OCI-LY1 (cell line): Measurements from ENCODE around the gene TSNAXIP1.

ENCODE experiments used
- H2AFZ ChIP-seq: fragments of 200-600 bp; sonication (generic), shearing (Covaris generic); 2 replicates; pipeline ENCODE4 v1.6.0; 2014; ENCODE audit warnings: antibody characterized with exemption, mild to moderate bottlenecking, low read length
- H3F3A ChIP-seq: fragments of 200-600 bp; sonication (generic), shearing (Covaris generic); 2 replicates; pipeline ENCODE4 v1.6.0; 2014; ENCODE audit warnings: mild to moderate bottlenecking, antibody characterized with exemption, low read length, moderate library complexity; ENCODE audit not compliant: insufficient read depth
- H3K27ac ChIP-seq: fragments of 200-600 bp; sonication (generic); 2 replicates; pipeline ENCODE4 v1.5.1; 2014; ENCODE audit warnings: low read length, mixed run types, mild to moderate bottlenecking, low read depth; ENCODE audit not compliant: poor library complexity, severe bottlenecking
- H3K27me3 ChIP-seq: fragments of 200-600 bp; sonication (generic); 2 replicates; pipeline ENCODE4 v1.6.0; 2014; ENCODE audit warnings: antibody characterized with exemption, mild to moderate bottlenecking, low read length, moderate library complexity; ENCODE audit not compliant: insufficient read depth
- H3K36me3 ChIP-seq: fragments of 200-600 bp; sonication (generic); 2 replicates; pipeline ENCODE4 v1.6.1; 2014; ENCODE audit warnings: mild to moderate bottlenecking, antibody characterized with exemption, low read length, moderate library complexity, mixed read lengths; ENCODE audit not compliant: insufficient read depth
- H3K4me1 ChIP-seq: fragments of 200-600 bp; sonication (generic); 2 replicates; pipeline ENCODE4 v1.5.1; 2014; ENCODE audit warnings: mild to moderate bottlenecking, low read length, moderate library complexity; ENCODE audit not compliant: insufficient read depth, severe bottlenecking
- H3K4me2 ChIP-seq: fragments of 200-600 bp; sonication (generic), shearing (Covaris generic); 2 replicates; pipeline ENCODE4 v1.6.1; 2014; ENCODE audit warnings: low read length
- H3K4me3 ChIP-seq: fragments of 200-600 bp; sonication (generic); 2 replicates; pipeline ENCODE4 v1.5.1; 2014; ENCODE audit warnings: low read length, low read depth, mild to moderate bottlenecking, mixed read lengths; ENCODE audit not compliant: poor library complexity, severe bottlenecking
- H3K79me2 ChIP-seq: fragments of 200-600 bp; shearing (Covaris generic); 2 replicates; pipeline ENCODE4 v1.6.1; 2016; ENCODE audit warnings: mixed run types, low read length, mixed read lengths; ENCODE audit not compliant: insufficient read depth
- H3K9ac ChIP-seq: fragments of 200-600 bp; sonication (generic), shearing (Covaris generic); 2 replicates; pipeline ENCODE4 v1.6.1; 2014; ENCODE audit warnings: mild to moderate bottlenecking, low read length, mixed read lengths
- H3K9me2 ChIP-seq: fragments of 200-600 bp; sonication (generic), shearing (Covaris generic); 2 replicates; pipeline ENCODE4 v1.6.1; 2014; ENCODE audit warnings: low read depth, mild to moderate bottlenecking, low read length, mixed read lengths
- H3K9me3 ChIP-seq: fragments of 200-600 bp; shearing (Covaris generic); 2 replicates; pipeline ENCODE4 v1.6.1; 2014; ENCODE audit warnings: low read length, mixed read lengths
- H4K20me1 ChIP-seq: fragments of 200-600 bp; sonication (generic), shearing (Covaris generic); 2 replicates; pipeline ENCODE4 v1.6.0; 2016; ENCODE audit warnings: mild to moderate bottlenecking, low read length; ENCODE audit not compliant: insufficient read depth
- EZH2 ChIP-seq: fragments of 200-600 bp; sonication (generic), shearing (Covaris generic); IDR thresholded peaks from 2 replicates; pipeline ENCODE4 v1.8.0; 2017; ENCODE audit warnings: borderline replicate concordance, mixed run types, mild to moderate bottlenecking, antibody characterized with exemption, low read length, moderate library complexity, mixed read lengths
- TF ChIP-seq, protein P1 (sequence below): fragments of 200-600 bp; sonication (generic), shearing (Covaris generic); IDR thresholded peaks from 2 replicates; pipeline ENCODE4 v1.5.1; 2017; ENCODE audit warnings: mild to moderate bottlenecking, antibody characterized with exemption, low read length, moderate library complexity, mixed read lengths

The TSNAXIP1 gene

GRCh38 chr16:67869653-67870052, 63.0 kb downstream of the TSNAXIP1 start:
- TF ChIP-seq EZH2, result no peak
- TF ChIP-seq, protein P1, sequence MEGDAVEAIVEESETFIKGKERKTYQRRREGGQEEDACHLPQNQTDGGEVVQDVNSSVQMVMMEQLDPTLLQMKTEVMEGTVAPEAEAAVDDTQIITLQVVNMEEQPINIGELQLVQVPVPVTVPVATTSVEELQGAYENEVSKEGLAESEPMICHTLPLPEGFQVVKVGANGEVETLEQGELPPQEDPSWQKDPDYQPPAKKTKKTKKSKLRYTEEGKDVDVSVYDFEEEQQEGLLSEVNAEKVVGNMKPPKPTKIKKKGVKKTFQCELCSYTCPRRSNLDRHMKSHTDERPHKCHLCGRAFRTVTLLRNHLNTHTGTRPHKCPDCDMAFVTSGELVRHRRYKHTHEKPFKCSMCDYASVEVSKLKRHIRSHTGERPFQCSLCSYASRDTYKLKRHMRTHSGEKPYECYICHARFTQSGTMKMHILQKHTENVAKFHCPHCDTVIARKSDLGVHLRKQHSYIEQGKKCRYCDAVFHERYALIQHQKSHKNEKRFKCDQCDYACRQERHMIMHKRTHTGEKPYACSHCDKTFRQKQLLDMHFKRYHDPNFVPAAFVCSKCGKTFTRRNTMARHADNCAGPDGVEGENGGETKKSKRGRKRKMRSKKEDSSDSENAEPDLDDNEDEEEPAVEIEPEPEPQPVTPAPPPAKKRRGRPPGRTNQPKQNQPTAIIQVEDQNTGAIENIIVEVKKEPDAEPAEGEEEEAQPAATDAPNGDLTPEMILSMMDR, result no peak
- H3F3A ChIP-seq, result no peaks in the 10 kb centered on the region
- no peak overlapping the region for H3K4me3 ChIP-seq
- H3K9me2 ChIP-seq, result no peaks in the 10 kb centered on the region
- H3K9ac ChIP-seq, result no peak overlapping the region
- H4K20me1 ChIP-seq, result no peaks in the 10 kb centered on the region
- no peak overlapping the region for H2AFZ ChIP-seq
- H3K9me3 ChIP-seq, result no peaks in the 10 kb centered on the region
- peaks cover 18% of the 10 kb centered on the region for H3K4me1 ChIP-seq
- H3K27me3 ChIP-seq, result no peaks in the 10 kb centered on the region
- peaks cover 16% of the 10 kb centered on the region for H3K79me2 ChIP-seq
- no peak overlapping the region for H3K4me2 ChIP-seq
- no peak overlapping the region for H3K27ac ChIP-seq
- peaks cover 66% of the 10 kb centered on the region for H3K36me3 ChIP-seq

DNA sequence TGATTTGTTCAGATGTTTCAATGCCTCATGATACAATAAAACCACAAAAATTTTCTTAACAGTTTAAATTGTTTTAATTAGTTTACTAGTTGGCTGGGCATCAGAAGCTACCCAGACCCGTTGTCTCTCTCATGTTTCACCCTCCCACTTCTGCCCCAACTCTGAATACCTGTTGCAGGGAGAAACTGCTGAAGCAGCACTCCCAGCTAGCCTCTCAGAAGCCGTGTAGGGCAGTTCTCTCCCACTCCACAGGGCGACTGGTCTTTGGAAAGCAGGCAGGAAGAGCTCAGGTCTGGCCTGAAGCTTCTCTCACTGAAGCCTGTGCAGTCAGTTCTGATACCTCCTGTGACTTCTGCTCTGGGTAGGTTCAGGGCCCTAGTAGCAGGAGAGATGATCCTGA, 64.6 kb downstream of the TSNAXIP1 start:
- no peak overlapping the region for H3K9ac ChIP-seq
- TF ChIP-seq EZH2, result no peak
- TF ChIP-seq, protein P1, result no peak
- H2AFZ ChIP-seq, result no peak overlapping the region
- H3K4me3 ChIP-seq, result no peak overlapping the region
- peaks cover 55% of the 10 kb centered on the region for H3K36me3 ChIP-seq
- H3K4me2 ChIP-seq, result no peak overlapping the region
- no peaks in the 10 kb centered on the region for H3K9me2 ChIP-seq
- no peaks in the 10 kb centered on the region for H3K27me3 ChIP-seq
- H3K79me2 ChIP-seq, result peaks cover 27% of the 10 kb centered on the region
- H3K4me1 ChIP-seq, result peaks cover 23% of the 10 kb centered on the region
- no peaks in the 10 kb centered on the region for H3F3A ChIP-seq
- H3K27ac ChIP-seq, result no peak overlapping the region
- H4K20me1 ChIP-seq, result no peaks in the 10 kb centered on the region
- no peaks in the 10 kb centered on the region for H3K9me3 ChIP-seq

DNA sequence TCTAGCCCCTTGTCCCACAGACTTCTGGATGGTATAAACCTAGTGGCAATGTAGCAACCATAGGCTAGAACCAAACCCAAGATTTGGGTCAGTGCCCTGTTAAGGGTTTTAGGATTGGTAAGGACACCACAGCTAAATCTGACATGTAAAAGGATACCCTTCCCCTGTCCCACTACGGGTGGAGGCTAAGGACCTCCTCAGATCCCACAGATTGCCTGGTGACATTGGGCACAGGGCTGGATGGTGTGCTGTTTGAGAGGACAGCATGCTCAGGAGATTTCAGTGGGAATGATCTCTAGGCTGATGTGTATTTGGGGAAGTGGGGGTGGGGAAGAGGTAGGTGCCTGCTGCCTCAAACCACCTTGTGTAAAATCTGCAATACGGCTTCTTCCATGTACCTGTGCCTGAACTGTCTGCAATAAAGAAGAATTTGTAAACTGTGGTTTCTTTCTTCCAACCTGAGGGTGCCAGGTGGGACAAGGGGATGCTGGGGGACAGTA, 65.5 kb downstream of the TSNAXIP1 start:
- H3K27ac ChIP-seq, result peak overlapping the region; percentile 65
- H3K9ac ChIP-seq, result peak overlapping the region; percentile 93; the same call in 1 of the 2 replicates
- H3K4me1 ChIP-seq, result peaks cover 23% of the 10 kb centered on the region
- peaks cover 55% of the 10 kb centered on the region for H3K36me3 ChIP-seq
- no peak for TF ChIP-seq EZH2
- TF ChIP-seq, protein P1, result no peak
- no peaks in the 10 kb centered on the region for H3F3A ChIP-seq
- no peaks in the 10 kb centered on the region for H3K9me3 ChIP-seq
- no peaks in the 10 kb centered on the region for H4K20me1 ChIP-seq
- H3K4me2 ChIP-seq, result peak overlapping the region; percentile 91
- peak overlapping the region; percentile 99 for H3K4me3 ChIP-seq
- no peaks in the 10 kb centered on the region for H3K9me2 ChIP-seq
- H3K79me2 ChIP-seq, result peaks cover 27% of the 10 kb centered on the region
- H3K27me3 ChIP-seq, result no peaks in the 10 kb centered on the region
- no peak overlapping the region for H2AFZ ChIP-seq
